ENCODE measurements around the gene NISCH.

NISCH gene

DNA sequence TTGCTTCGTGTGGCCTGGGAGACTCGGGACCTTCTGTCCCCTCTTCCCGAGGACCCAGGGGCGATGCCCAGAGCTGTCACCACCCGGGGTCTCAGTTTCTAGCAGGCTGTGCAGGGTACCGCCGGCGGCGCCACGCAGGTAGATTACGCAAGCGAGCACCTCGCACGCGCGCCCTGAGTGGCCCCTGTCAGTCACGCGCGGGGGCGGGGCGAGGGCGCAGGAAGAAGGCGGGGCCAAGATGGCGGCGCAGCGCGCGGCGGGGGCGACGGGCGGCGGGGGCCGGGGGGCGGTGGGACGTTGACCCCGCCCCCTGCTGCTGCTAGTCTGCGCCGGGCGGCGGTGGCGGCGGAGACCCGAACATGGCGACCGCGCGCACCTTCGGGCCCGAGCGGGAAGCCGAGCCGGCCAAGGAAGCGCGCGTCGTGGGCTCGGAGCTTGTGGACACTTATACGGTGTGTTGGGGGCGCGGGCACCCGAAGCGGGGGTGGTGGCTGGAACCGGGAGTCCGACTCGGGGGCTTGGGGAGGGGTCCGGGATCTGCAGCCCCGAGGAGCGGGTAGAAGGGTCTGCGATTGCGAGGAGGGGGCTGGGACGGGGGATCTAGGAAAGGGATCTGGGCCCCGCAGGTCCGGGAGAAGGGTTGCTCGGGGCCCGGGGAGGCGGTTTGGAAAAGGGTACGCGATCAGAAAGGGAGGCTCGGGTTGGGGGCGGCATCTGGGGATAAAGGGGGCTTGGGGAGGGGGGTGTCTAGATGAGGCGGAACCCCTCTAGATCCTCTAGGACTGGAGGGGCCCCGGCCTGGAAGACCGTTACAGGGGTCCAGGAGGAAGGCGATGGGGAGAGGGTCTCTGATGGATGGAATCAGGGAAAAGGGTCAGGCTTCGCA lies at the start of gene NISCH:
TSS of gene NISCH (plus strand) at position 322 of the 886 bp plus-strand sequence. CDS start at position 360, 38 bp downstream.
- peak; percentile 79 for DNase-seq

DNA sequence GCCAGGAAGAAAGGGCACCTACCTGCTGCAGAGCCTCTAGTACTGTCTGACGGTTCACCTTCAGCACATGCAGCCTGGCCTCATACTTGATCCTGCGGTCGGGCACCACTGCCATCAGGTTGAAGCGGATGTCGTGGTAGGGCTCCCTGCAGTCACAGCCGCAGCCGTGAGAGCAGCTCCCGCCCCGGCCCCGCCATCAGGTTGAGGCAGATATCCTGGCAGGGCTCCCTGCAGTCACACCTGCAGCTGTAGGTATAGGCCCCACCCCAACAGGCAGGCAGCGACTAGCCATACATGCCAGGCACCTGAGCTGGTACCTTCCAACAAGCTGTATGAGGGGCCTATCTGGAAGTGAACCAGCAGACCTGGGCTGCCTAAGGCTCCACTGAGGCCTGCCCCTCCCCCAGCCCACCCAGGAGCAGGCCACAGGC lies 49.2 kb upstream of the NISCH start:
- DNase-seq: no peak

DNA sequence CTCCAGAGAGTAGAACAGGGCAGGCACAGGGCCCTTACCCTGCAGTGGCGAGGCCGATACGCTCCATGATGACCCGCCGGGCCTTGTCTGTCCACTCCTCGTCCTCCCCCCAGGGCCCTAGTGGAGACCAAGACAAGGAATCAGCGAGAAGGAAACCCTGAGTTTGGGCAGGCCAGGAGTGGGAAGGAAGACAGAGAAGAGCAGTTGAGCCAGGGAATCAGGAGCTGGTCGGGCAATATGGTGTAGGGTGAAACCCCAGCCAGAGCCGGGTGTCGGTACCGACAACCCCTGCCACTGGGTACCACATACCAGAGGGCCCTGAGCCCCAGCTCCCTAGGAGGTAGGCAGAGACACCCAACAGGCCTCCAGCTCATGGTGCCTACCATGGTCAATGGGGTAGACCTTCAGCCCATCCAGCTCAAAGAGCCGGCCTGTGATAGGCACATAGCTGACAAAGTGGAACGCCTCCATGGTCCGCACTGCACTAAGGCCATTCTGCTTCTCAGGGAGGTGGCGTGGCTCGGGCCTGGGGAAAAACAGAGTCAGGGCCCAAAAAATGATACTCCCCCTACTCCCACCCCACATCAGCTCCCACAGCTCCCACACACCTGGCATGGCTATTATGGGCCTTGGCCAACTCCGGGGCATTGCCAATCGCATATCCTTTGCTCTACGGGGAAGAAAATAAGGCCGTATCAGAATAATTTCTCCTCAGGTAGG lies 48.5 kb upstream of the NISCH start:
- no peak for DNase-seq

DNA sequence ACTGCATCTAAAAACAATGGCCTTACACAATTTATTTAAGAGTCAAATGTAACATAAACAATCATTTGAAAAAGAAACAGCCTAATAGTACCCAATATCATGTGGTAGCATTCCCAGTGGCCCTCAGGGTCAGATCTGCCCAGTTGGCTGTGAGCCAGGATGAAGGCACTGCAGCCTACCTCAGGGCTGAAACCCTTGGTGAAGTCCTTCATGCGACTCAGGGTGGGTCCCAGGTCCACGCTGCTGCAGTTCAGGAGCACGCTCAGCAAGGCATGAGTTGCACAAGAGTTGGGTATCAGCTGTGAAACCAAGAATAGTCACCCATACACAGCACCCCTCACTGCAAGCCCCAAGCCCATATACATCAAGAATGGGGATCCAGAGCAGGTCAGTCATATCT lies 47.6 kb upstream of the NISCH start:
- DNase-seq: no peak

DNA sequence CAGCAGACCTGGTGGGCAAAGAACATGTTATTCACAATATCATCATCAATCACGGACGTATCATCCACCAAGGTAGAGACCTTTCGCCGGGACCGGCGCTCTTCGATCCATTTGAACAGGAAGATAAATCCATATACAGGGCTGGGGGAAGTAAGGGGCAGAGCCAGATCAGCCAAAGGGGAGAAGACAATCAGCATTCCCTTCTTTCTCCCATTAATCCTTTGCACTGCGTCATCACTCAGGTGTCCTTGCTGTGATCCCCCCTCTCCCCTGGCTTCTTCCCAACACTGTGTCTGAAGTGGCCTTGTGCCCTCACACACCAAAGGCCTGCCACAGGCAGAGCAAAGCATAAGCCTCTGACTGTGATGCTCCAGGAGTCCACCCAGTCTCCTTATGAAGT lies 46.9 kb upstream of the NISCH start:
- no peak for DNase-seq

DNA sequence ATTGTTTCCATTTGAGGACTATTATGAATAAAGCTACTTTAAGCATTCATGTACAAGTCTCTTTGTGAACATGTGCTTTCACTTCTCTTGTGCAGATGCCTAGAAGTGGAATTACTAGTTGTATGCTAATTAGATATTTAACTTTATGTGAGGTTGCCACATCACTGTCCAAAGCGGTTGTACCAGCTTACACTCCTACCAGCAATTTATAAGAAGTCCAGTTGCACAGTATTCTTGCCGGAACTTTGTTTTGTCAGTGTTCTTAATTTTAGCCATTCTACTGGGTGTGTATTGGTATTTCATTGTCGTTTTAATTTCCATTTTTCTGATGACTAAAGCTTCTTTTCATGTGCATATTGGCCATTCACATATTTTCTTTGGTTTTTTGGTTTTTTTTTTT lies 39.6 kb upstream of the NISCH start:
- no peak for DNase-seq

DNA sequence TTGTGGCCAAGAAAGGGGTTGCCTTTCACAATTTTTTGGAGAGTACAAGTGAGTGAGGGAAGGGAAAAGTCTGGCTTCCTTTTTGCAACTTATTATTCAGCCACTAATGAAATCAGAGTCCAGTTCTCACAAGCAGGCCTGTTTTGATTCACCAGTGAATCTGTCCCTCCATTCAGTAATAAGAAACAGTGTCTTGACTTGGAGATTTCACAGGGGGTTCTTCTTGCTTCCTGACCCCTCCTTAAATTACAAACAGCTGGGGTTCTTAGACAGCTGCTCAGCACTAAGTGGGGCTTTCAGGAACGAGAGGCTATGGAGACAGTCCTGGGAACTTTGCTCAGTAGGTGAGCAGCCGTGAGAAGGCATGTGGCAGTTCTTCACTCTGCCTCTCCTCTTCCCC lies 35.0 kb upstream of the NISCH start:
- DNase-seq: no peak

DNA sequence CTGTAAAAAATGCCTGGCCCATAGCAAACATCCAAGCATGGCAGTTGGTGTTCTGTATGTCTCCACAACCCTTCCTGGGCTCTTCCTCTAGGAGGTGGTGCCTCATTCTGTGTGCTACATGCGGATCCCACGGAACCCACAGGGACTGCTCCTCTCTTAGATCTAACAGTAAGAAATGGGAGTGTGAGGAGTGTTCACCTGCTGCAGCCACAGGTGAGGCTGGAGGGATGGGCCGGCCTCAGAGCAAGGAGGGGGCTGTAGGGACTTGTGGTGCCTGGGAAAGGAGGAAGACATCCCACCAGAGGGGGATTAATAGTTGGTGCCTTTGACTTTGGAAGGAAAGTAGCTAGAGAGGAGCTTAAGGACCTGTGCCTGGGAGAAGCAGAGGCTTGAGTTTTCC lies 32.7 kb upstream of the NISCH start:
- DNase-seq: no peak

DNA sequence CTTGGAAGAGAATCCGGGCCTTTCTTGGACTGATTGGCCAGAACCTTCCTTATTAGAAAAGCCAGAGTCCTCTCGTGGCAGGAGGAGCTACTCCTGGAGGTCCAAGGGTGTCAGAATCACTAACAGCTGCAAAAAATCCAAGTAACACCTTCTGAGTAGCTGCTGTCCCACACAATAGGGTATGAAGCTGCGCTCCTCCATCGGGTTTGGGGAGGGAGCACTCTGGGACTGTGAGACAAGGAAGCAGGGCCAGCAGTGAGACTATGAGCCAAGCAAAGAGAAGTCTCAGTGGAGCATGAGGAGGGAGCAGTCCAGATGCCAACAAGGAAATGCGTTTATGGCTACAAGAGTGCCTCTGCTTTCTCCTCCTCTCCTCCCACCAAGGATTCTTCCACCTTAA lies 32.2 kb upstream of the NISCH start:
- no peak for DNase-seq

DNA sequence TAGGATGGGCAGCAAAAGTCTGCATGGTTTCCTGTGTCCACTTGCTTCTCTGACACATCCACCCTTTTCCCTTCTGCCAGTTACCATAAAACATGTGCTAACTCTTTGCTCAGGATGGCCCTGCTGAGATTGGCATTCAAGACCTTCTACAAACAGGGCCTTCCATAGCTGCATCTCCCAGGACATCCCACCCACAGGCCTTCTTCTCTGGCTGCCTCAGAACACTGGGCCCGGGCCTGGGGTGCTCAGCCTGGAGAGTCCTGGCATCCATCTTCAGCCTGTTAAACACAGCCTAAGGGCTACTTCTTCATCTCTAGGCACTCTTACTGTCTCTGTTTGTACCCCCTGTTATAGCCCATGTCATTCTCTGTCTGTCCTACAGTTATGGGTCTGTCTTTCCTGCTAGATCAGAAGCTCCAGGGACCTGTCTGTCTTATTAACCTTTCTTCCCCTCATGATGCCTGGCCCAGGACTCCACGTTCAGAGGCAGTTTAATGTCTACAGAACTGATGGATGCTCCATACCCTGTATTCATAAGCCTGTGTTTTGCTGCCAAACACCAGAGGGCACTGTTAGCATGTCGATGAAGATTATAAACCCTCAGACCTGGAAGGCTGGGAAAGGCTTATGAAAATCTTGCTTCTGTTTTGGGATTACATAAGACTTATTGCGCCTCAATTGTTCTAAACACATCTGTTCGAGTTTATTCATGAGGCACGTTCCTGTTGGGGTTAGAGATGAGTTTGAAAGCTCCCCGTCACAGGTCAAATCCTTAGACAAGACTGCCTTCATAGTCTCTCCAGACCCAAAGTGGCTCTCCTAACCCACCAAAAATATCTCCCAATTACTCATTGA lies 27.0 kb upstream of the NISCH start:
- DNase-seq: peak; percentile 69

DNA sequence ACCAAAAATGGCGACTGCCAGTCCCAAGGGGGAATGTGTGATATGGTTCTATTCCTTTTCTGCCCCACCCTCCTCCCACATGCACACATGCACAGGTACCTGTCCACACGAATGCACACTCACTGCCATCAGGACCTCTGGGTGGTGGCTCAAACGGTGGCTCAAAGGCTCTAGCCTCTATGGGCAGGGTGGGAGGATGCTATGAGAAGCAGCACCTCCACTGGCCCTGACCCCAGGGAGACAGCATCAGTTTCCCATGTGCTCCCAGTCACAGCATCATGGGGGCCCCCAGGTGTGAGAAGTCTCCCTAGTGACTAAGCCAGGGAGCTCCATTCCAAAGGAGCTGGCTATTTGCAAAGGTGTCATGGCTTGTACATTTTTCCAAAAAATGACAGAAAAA lies 26.4 kb upstream of the NISCH start:
- DNase-seq: no peak

DNA sequence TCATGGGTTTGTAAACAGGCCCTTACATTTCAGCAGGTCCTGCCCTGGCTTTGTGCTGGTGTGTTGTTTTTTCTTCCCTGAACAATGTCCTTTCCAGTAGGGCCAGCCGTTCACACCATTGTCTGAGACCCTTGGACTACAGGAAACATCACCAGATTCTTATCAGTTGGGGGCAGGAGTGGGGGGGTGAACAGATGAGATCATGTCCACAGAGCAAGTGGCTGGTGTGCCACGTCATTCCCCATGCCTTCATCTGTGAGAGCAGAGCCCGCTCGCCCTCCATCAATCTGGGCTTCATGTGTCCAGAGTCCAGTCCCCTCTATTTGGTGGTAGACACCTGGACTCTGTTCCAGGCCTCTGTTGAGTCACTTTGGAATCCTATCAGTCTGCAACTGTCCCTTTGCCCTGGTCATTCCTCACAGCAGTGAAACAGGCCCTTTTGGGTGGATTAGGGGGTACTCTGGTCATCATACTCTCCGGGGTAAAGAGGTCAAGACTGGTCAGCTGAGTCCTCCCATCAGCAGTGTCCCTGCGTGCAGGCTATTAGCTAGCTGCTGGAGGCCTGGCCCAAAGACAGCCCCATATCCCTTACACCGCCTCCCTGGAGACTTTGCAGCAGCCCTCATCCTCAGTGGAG lies 25.5 kb upstream of the NISCH start:
- no peak for DNase-seq

DNA sequence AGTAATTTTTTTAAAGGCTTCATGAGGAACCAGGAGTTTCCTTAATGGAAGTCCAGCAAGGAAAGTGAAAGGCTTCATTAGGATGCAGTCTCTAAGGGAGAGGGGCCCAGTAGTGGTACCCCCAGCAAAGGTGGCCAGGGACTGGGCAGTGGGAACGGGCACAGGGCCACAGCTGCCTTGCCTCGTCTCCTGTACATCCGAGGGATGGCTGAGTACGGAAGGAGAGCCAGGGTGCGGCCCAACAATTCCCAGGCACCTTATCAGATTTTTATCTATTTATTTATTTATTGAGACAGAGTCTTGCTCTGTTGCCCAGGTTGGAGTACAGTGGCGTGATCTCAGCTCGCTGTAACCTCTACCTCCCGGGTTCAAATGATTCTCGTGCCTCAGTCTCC lies 25.0 kb upstream of the NISCH start:
- no peak for DNase-seq

DNA sequence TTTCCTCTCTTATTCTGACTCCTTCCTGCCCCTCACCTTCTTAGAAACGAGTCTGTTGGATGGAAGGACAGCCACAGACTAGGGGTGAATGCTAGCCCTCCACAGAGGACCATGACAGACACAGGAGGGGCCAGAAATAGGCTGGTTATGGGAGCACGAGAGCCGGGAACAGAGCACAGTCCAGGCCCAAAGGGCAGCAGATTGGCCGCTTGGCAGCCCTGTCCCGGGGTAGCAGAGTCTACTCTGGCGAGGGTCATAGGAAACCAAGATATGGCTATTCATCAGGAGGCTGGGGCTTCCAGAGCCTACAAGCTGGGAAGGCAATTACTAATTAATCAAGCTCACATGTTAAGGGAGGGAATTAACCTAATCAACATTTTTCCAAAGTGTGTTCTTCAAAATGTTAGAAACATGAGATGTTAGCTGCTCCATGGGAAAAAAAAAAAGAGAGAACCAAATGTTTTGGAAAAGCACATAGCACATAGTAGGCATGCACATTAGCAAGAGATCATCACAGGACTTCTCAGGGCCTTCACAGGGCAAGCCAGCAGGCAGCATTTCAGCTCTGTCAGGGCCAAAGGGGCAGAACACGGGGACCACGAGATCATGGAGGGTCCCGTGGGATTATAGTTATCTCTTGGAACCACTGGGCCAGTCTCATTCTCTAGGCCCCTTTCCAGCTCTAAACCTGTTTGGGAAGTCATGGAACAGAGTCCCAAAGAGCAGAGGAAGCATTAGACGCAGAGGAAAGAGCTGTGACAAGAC lies 23.8 kb upstream of the NISCH start:
- no peak for DNase-seq

DNA sequence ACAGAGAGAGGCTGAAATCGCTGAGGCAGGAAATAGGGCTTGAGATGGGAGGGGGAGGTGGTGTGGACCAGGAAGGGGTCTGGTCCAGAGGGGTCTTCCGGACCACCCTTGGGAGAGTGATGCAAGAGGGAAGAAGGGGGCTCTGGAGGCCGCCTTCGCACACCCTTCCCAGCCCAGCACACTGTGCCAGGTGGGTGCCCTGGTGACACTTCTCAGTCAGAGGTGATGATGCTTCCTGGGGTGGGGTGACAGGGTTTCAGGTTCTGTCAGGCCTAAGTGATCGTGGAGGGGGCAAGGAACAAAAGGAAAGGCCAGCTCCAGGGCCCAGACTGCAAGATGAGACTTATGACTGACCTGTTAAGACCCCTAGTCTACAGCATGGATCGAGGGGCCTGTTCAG lies 23.2 kb upstream of the NISCH start:
- no peak for DNase-seq

DNA sequence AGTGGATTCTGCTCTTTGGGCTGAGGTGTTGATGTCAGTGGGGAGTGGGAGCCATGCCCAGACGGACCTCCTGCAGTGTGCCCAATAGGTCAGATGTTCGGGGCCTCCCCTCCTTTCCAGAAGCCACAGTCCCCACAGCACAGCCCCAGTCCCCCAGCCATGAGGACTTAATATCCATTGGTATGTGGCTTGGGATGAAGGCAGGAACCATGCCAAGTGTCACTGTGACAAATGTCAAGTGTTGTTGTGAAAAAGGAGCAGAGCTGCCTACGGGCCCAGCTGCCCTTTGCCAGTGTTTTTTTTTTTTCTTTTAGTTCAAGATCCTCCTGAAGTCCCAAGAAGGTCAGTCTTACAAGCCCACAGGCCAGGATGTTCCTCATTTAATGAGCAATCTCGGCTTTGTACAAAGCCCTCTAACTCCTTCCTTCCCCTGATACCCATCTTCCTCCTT lies 22.7 kb upstream of the NISCH start:
- no peak for DNase-seq

DNA sequence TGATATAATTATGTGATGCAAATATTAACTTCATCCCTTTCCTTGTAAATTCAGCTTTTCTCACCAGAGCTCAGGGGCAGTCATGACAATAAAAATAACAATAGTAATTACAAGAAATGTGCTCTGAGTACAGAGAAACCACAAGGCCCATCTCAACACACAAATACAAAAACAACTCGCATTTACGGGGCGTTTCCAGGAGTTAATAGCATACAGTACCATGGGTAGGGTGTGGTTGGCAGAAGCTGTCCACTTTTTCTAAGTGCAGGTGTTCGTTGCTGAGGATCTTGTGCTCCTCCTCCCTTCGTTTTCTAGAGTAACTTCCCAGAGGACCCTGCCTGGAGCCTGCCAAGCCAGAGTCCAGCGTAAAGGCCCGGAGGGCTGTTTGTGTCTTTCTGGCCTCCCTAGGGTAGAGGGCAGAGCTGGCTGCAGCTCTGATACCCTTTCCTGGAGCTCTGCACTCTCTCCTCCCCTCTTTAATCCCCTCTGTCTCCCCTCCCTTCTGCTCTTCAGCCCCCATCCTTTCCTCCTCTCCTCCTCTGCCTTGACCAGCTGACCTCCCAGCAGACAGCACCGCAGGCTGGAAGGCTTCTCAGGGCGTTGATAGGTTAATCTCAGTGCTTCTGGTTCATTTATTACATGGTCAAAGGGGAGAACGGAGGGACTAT lies 21.9 kb upstream of the NISCH start:
- no peak for DNase-seq

DNA sequence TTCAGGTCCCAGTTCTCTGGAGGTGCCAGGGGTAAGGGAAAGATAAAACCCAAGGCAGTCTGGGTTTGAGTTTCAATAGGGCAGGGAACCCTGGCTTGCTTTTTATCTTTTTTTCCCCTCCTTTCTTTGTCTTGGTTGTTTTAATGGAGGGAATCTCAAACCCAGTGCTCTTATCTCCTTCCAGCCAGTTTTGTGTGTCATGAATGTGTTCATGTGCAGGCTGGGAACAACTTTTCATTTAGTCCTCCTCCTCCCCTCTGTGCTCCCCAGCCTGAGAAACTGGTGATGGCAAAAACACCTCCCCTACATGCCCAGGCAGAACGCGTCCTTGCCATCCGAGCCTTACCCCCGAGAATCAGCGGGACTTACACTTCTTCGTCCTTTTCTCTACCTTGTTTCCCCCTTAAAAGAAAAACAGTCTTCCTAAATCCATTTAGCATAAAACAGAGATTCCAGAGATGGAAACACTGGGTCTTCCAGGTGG lies 21.4 kb upstream of the NISCH start:
- DNase-seq: no peak

DNA sequence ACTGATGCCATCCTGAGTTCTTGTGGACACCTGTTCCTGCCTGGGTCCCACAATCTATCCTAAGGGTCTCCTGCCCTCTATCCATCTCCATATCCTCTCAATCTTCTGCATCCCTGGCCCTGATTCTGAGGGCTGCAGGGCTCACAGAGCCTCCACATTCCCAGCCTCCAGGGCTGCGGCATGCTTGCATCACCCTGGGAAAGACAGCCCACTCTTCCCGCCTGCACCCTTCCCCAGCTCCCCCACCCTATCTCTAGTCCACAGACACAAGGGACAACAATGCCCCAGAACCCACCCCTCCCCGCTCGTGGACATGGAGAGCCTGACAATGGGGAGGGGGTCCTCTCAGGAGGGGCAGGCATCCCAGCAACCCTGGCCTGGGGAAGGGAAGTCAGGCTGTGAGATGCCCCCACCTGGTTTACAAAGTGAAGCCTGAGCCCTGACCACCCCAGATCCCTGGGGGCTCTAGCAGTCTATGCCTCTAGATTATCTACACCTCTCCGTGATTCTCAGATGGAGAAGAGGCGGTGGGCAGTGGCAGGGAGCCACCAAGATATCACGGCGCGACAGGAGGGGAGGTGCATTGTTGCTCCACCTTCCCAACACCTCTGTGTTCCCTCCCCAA lies 20.8 kb upstream of the NISCH start:
- DNase-seq: no peak

DNA sequence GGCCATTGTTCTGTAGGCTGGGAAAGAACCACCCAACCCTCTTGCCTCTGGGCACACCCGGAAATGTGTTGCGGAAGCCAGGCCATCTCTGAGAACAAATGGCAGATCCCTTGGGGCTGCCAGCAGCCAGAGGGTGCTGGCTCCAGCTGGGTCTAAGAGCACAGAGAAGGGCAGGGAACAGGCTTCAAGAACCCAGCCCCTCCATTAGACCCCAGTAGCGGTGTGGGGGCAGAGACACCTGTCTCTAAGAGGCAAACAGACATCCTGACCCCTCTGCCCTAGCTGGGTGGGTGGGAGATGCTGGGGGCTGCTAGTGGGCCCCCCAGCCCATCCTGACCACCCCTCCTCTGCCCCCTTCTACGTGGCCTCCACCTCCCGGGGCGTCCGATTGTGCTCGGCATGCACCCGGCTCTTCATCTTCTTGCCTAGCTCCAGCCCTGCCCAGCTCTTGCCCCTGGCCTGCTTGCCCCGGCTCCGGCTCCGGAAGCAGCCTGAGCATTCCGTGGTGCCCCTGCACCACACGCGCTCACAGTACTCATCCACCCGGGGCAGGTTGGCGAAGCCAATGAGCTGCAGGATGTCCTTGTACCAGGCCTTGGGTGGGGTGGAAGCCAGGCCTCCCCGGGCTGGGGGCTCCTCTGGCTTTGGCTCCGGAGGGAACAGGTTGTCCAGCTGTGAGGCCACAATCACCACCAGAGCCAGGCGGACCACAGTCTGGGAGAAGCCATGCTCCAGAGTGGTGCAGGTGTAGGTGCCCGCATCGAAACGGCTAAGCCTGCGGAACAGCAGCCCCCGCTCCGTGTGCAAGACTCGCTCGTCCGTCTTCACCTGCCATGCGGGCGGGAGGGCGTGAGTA lies 19.9 kb upstream of the NISCH start:
- DNase-seq: no peak

All from fibroblast of skin of right quadriceps (primary cell).